Measurements from ENCODE around the gene NUBP2. TPM values are rescaled to one million over a fixed set of nuclear protein-coding genes. Genes with fewer than 3 reads are reported as not detected.
A peak's percentile ranks its signal among the peaks of the same experiment; 100 is the strongest.

The NUBP2 gene
- polyA plus RNA-seq, 1 donor: 39.4 TPM

DNA sequence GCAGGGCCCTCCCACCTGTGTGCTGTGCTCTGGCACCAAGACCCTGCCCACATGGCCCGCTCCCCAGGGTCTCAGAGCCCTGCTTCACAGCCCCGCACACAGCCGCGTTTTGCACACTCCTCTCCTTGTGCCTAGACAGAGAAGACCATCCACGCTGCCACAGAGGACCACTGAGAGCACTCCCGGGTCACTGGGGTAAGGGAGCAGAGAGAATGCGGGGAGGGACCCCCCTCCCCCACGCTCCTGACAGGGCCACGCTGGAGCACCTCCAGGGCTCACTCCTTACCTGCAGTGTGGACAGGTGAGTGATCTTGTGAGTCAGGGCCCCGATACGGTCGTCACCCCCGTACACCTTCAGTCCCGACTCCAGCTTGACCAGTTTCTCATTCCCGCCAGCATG, 36.9 kb downstream of the NUBP2 start:
- no CpG with 5 or more reads among the region's 15 CpGs for WGBS (ENCODE audit: insufficient coverage, low lambda C conversion rate)
- no peak for DNase-seq
- H3K36me3 ChIP-seq (ENCODE audit: control insufficient read depth, insufficient read depth, low read length): peaks cover 71% of the 10 kb centered on the region
- no peaks in the 10 kb centered on the region for H3K9me3 ChIP-seq (ENCODE audit: control insufficient read depth, low read depth, low read length)
- peaks cover 5% of the 10 kb centered on the region for H3K4me1 ChIP-seq (ENCODE audit: control insufficient read depth, insufficient read depth, low read length)
- H3K27me3 ChIP-seq (ENCODE audit: control insufficient read depth, insufficient read depth, low read length): no peaks in the 10 kb centered on the region
- no peak overlapping the region for H3K4me3 ChIP-seq (ENCODE audit: low read length)
- H3K27ac ChIP-seq (ENCODE audit: low read length): no peak overlapping the region

DNA sequence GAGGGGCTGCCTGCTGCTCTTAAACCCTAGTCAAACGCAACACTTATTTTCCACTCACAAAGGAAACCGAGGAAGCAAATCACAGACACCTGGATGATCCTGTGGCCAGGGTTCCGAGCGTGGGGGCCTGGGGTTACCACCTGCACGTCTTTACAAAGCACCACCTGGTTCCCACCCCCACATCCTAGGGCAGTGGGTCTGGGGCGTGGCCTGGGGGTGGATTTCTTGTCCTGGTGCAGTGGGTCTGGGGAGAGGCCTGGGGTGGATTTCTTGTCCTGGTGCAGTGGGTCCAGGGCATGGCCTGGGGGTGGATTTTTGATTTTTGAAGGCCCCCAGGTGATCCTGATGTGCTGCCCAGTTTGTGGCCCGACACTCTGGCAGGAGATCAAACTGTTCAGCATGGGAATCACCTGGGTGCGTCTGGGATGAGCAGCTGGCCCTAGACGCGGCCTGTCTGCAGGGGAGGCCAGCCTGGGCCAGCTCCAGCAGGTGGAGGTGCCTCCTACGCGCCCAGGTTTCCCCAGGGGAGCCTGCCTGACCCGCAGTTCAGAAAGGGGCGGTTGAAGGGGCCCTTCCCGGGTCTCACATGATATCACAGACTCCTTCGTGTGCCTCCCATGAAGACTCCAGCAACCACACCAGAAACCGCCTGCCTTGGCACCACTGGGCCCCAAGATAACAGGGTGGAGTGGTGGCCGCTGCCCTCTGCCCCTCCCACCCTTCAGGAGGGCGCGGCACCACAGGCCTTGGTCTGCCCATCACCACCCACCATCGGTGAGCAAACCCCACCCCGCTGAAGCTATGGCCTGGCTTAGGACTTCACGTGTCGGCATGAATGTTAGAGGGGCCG, 37.6 kb downstream of the NUBP2 start:
- no CpG with 5 or more reads among the region's 25 CpGs for WGBS (ENCODE audit: insufficient coverage, low lambda C conversion rate)

GRCh38 chr16:1820946-1821290, 38.2 kb downstream of the NUBP2 start:
- H3K4me3 ChIP-seq (ENCODE audit: low read length): no peak overlapping the region
- H3K27ac ChIP-seq (ENCODE audit: low read length): no peak overlapping the region
- H3K4me1 ChIP-seq (ENCODE audit: control insufficient read depth, insufficient read depth, low read length): peaks cover 11% of the 10 kb centered on the region
- H3K9me3 ChIP-seq (ENCODE audit: control insufficient read depth, low read depth, low read length): no peaks in the 10 kb centered on the region
- H3K36me3 ChIP-seq (ENCODE audit: control insufficient read depth, insufficient read depth, low read length): peaks cover 65% of the 10 kb centered on the region
- no CpG with 5 or more reads among the region's 12 CpGs for WGBS (ENCODE audit: insufficient coverage, low lambda C conversion rate)
- no peaks in the 10 kb centered on the region for H3K27me3 ChIP-seq (ENCODE audit: control insufficient read depth, insufficient read depth, low read length)
- no peak for DNase-seq

More for the DNA sequence above, 37.6 kb downstream of the NUBP2 start:
- H3K27me3 ChIP-seq (ENCODE audit: control insufficient read depth, insufficient read depth, low read length): no peaks in the 10 kb centered on the region
- H3K4me3 ChIP-seq (ENCODE audit: low read length): no peak overlapping the region
- no peak for DNase-seq
- H3K4me1 ChIP-seq (ENCODE audit: control insufficient read depth, insufficient read depth, low read length): peaks cover 8% of the 10 kb centered on the region
- H3K27ac ChIP-seq (ENCODE audit: low read length): no peak overlapping the region
- peaks cover 68% of the 10 kb centered on the region for H3K36me3 ChIP-seq (ENCODE audit: control insufficient read depth, insufficient read depth, low read length)
- H3K9me3 ChIP-seq (ENCODE audit: control insufficient read depth, low read depth, low read length): no peaks in the 10 kb centered on the region

- DNase-seq: no peak
- Histone ChIP-seq H3K4me3 (ENCODE audit: low read length) (no peak overlapping the region), H3K9me3 (ENCODE audit: control insufficient read depth, low read depth, low read length) (no peaks in the 10 kb centered on the region), H3K36me3 (ENCODE audit: control insufficient read depth, insufficient read depth, low read length) (peaks cover 55% of the 10 kb centered on the region), H3K27ac (ENCODE audit: low read length) (no peak overlapping the region), H3K4me1 (ENCODE audit: control insufficient read depth, insufficient read depth, low read length) (peaks cover 11% of the 10 kb centered on the region), H3K27me3 (ENCODE audit: control insufficient read depth, insufficient read depth, low read length) (no peaks in the 10 kb centered on the region)
- no CpG with 5 or more reads among the region's 24 CpGs for WGBS (ENCODE audit: insufficient coverage, low lambda C conversion rate)
Measured at GRCh38 chr16:1821861-1822611, 39.3 kb downstream of the NUBP2 start.

- Histone ChIP-seq H3K4me1 (ENCODE audit: control insufficient read depth, insufficient read depth, low read length) (peaks cover 11% of the 10 kb centered on the region), H3K27ac (ENCODE audit: low read length) (no peak overlapping the region), H3K9me3 (ENCODE audit: control insufficient read depth, low read depth, low read length) (no peaks in the 10 kb centered on the region), H3K4me3 (ENCODE audit: low read length) (no peak overlapping the region), H3K27me3 (ENCODE audit: control insufficient read depth, insufficient read depth, low read length) (no peaks in the 10 kb centered on the region), H3K36me3 (ENCODE audit: control insufficient read depth, insufficient read depth, low read length) (peaks cover 48% of the 10 kb centered on the region)
- WGBS (ENCODE audit: insufficient coverage, low lambda C conversion rate): no CpG with 5 or more reads among the region's 16 CpGs
- no peak for DNase-seq
Measured at GRCh38 chr16:1822801-1823200, 40.0 kb downstream of the NUBP2 start.

- no peaks in the 10 kb centered on the region for H3K27me3 ChIP-seq (ENCODE audit: control insufficient read depth, insufficient read depth, low read length)
- peaks cover 11% of the 10 kb centered on the region for H3K4me1 ChIP-seq (ENCODE audit: control insufficient read depth, insufficient read depth, low read length)
- H3K36me3 ChIP-seq (ENCODE audit: control insufficient read depth, insufficient read depth, low read length): peaks cover 39% of the 10 kb centered on the region
- no peaks in the 10 kb centered on the region for H3K9me3 ChIP-seq (ENCODE audit: control insufficient read depth, low read depth, low read length)
- peak; percentile 63 to 64 for DNase-seq
- 100% methylated on average over 1 of the region's 9 CpGs for WGBS (ENCODE audit: insufficient coverage, low lambda C conversion rate)
- H3K4me3 ChIP-seq (ENCODE audit: low read length): no peak overlapping the region
- no peak overlapping the region for H3K27ac ChIP-seq (ENCODE audit: low read length)
Measured at GRCh38 chr16:1823821-1824220, 41.1 kb downstream of the NUBP2 start.

GRCh38 chr16:1825381-1825863, 42.7 kb downstream of the NUBP2 start:
- H3K36me3 ChIP-seq (ENCODE audit: control insufficient read depth, insufficient read depth, low read length): peaks cover 23% of the 10 kb centered on the region
- no peaks in the 10 kb centered on the region for H3K27me3 ChIP-seq (ENCODE audit: control insufficient read depth, insufficient read depth, low read length)
- H3K4me1 ChIP-seq (ENCODE audit: control insufficient read depth, insufficient read depth, low read length): peaks cover 14% of the 10 kb centered on the region
- no peaks in the 10 kb centered on the region for H3K9me3 ChIP-seq (ENCODE audit: control insufficient read depth, low read depth, low read length)
- peak overlapping the region; percentile 42 for H3K4me3 ChIP-seq (ENCODE audit: low read length)
- no peak for DNase-seq
- no CpG with 5 or more reads among the region's 15 CpGs for WGBS (ENCODE audit: insufficient coverage, low lambda C conversion rate)
- peak overlapping the region; percentile 53 for H3K27ac ChIP-seq (ENCODE audit: low read length)

GRCh38 chr16:1825864-1826690, 43.3 kb downstream of the NUBP2 start:
- H3K27me3 ChIP-seq (ENCODE audit: control insufficient read depth, insufficient read depth, low read length): no peaks in the 10 kb centered on the region
- peaks cover 16% of the 10 kb centered on the region for H3K36me3 ChIP-seq (ENCODE audit: control insufficient read depth, insufficient read depth, low read length)
- H3K4me1 ChIP-seq (ENCODE audit: control insufficient read depth, insufficient read depth, low read length): peaks cover 16% of the 10 kb centered on the region
- peak; percentile 60 to 87 for DNase-seq
- peak overlapping the region; percentile 42 for H3K4me3 ChIP-seq (ENCODE audit: low read length)
- WGBS (ENCODE audit: insufficient coverage, low lambda C conversion rate): no CpG with 5 or more reads among the region's 96 CpGs
- peak overlapping the region; percentile 53 for H3K27ac ChIP-seq (ENCODE audit: low read length)
- no peaks in the 10 kb centered on the region for H3K9me3 ChIP-seq (ENCODE audit: control insufficient read depth, low read depth, low read length)

DNA sequence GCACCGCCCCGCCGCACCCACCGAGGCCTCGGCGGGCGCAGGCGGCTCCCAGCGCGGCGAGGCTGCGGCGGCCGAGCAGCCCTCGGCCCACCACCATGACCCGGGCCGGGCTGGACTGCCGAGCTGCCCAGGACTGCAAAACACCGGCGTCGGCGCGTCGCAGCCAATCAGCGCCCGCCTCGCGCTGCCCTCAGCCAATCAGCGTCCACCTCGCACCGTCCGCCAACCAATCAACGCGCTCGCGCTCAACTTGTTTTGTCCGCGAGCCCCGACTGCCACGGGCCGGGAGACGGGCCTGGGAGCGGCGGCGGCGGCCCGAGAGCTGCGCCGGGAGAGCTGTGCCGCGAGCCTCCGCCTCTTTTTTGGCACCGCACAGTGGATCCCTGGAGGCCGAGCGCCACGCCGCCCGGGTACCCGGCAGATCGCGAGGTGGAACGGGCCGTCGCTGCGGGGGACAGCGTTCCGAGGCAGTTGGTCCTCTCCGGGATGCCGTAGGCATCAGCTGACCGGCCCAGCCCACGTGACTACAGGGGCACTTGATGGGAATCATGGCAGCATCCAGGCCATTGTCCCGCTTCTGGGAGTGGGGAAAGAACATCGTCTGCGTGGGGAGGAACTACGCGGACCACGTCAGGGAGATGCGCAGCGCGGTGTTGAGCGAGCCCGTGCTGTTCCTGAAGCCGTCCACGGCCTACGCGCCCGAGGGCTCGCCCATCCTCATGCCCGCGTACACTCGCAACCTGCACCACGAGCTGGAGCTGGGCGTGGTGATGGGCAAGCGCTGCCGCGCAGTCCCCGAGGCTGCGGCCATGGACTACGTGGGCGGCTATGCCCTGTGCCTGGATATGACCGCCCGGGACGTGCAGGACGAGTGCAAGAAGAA, 44.2 kb downstream of the NUBP2 start, which contains the start of the genes FAHD1 and HAGH:
Gene FAHD1, plus strand, starts transcription at position 516 of the 883 bp plus-strand sequence. Its CDS starts 33 bp downstream, at position 549.
Gene HAGH, minus strand, starts transcription at position 135 of the 883 bp plus-strand sequence. Its CDS starts 38 bp downstream, at position 97.
- DNase-seq: peak; percentile 95 to 99
- H3K27ac ChIP-seq (ENCODE audit: low read length): peak within 1 kb of the TSS; percentile 92
- H3K4me1 ChIP-seq (ENCODE audit: control insufficient read depth, insufficient read depth, low read length): peaks cover 25% of the 10 kb centered on the region
- H3K4me3 ChIP-seq (ENCODE audit: low read length): peak within 1 kb of the TSS; percentile 95
- H3K9me3 ChIP-seq (ENCODE audit: control insufficient read depth, low read depth, low read length): no peaks in the 10 kb centered on the region
- no CpG with 5 or more reads among the region's 104 CpGs for WGBS (ENCODE audit: insufficient coverage, low lambda C conversion rate)
- H3K27me3 ChIP-seq (ENCODE audit: control insufficient read depth, insufficient read depth, low read length): no peaks in the 10 kb centered on the region
- peaks cover 11% of the 10 kb centered on the region for H3K36me3 ChIP-seq (ENCODE audit: control insufficient read depth, insufficient read depth, low read length)
